NOMO-1 (cell line): Measurements from ENCODE around the gene CGRRF1.

Experiments
- DNase-seq, 2 experiments: peaks; one replicate each; lab custom pipeline; 2025; ENCODE audit not compliant: unreplicated experiment in 2 of 2; lab: John Stamatoyannopoulos, UW

The CGRRF1 gene

DNA sequence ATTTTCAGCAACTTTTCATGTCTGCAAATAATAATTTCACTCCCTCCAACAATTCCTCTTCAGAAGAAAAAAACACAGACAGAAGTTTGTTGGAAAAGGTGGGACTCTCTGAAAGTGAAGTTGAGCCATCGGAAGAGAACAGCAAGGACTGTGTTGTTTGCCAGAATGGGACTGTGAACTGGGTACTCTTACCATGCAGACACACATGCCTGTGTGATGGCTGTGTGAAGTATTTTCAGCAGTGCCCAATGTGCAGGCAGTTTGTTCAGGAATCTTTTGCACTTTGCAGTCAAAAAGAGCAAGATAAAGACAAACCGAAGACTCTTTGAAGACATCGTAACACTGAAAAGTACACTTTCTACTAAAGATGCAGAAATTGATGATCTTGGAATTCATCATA, 28.3 kb downstream of the CGRRF1 start:
- no peak for DNase-seq

DNA sequence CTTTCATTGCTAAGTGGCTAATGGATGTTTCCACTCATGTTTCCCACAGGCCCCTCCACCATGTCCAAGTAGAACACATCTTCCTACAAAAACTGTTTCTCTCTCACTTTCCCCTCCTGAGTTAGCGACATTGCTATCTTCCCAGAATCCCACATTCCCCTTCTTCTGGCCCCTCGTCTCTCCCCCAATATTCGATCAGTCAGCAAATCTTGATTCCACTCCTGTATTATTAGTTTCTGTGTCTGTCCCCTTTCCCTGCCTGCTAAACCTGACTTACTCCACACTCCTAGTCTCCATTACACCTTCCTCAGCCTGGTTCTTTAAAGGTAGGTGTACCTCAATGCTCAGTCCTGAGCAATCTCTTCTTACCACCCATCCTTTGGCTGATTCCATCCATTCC, 37.9 kb downstream of the CGRRF1 start:
- no peak for DNase-seq

- DNase-seq, result no peak
Observed at GRCh38 chr14:54548491-54548890, 38.8 kb downstream of the CGRRF1 start.

DNA sequence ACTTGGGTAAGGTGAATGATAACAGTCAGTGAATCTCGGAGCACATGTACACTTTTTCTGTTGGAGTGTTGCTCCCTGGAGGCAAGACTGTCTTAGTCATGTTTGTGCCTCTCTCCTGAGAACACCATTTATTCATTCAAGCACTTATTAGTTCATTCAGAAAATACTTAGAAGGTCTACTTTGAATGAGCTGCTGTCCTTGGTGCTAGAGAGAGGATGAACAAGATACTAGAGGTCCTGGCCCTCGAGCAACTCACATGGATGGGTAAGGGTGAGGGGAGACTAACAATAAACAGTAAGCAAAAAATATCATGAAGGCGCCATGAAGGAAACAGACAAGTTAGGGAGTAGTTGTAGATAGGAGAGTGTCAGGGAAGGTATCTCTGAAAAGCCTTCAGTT, 40.2 kb downstream of the CGRRF1 start:
- DNase-seq, result no peak

DNA sequence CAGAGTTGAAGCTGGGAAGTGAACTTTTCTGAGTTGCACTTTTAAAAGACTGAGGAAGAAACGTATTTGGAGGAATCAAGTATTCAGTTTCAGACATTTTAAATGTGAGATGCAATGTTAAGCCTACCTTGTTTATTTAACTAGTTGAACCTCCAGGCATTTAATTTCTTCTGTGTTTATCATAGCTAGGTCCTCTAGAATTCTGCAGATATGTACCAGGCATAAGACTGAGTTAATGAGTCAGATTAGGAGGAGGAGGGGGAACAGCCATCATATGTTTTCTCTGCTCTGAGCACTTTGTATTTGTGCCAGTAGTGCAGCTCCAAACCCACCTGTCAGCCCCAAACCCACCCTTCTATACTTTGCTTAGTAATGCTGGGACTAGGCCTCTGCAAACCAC, 40.8 kb downstream of the CGRRF1 start:
- no peak for DNase-seq

- no peak for DNase-seq
Observed at GRCh38 chr14:54554401-54554800, 44.7 kb downstream of the CGRRF1 start.

- no peak for DNase-seq
Observed at GRCh38 chr14:54555651-54556050, 45.9 kb downstream of the CGRRF1 start.

- no peak for DNase-seq
Observed at GRCh38 chr14:54556535-54556934, 46.8 kb downstream of the CGRRF1 start.

DNA sequence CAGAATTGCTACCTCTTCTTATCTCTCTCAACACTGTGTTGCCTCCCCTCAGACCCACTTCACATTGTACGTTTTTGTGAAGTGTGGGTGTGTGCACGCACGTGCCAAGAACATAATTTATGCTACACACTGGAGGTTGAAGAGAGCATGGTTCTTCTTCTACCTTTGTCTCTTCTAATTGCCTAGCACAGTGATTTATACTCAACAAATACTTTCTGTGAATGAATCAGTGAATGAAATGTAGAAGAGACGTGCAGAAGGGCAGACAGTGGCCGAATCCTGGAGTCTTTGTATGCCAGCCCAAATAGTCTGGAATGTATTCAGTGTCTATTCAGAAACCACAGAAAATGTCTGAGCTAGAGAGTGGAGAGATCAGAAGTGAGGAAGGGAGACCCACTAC, 52.6 kb downstream of the CGRRF1 start:
- no peak for DNase-seq

GRCh38 chr14:54564071-54564867, 54.6 kb downstream of the CGRRF1 start:
- DNase-seq, result peak in 1 of 2 experiments; percentile 45

DNA sequence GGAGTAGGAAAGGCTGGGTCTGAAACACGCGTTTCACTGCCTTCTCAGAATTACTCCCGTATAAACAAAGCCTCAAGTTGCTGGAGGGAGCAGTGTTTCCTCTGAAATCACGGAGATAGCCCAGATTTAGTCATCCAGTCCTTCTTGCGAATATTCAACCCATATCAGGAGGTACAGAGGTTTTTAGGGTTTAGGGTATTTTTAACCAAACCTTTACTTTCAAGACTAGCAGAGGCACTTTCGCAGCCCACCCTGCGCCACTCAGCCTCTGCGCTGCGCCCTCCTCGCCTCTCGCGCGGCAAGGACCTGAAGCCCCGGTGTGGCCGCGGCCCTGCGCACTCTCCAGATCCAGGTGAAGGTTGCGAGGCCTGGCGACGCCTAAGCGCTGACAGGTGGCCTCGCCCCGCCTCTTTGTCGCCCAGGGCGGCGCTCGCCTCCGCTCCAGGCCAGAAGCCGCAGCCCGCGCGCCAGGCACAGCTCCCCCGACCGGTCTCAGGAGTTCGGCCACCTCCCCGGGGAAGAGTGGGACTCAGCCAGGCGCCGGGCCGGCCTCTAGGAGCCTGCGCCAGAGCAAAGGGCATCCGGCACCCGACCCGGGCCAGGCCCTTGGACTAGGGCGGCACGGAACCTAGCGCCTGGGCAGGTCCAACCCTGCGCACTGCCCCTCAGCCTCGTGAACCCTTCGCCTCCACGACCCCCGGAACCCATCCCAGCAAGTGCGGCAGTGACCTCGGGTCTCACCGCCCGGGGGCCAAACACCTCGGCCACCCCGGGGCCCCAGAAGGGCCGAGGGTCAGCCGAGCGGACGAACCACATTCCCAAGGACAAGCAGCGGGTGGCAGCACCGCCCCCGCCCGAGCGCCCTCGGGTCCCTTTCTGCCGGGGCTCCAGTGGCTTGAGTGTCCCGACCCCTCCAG, 55.4 kb downstream of the CGRRF1 start:
- peak in 1 of 2 experiments; percentile 20 for DNase-seq

DNA sequence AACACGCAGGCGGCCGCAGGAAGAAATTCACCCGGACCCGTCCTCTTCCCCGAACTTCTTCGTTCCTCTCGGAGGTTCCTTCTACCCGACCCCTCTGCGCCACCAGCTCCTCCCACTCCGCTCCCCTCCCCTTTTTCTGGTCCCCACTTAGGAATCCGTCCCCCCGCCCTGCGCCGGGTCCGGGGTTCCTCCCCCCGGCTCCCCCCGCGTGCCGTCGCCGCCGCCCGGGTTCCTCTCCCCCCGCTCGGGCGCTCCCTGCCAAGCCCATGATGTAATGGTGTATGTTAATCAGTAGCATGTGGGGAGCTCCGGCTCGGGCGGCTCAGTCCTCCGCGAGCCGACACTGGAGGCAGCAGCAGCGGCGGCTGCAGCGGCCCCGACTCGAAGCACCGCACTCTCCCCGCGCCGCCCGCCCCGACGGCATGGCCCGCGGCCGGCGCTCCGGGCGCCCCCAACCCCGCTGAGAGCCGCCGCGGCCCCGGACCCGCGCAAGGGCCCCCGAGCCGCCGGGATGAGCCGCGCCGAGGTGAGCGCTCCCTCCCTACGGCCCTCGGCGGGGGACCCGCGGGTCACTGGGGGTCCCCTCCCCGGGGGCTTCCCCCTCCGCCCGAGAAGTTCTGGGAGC, 56.2 kb downstream of the CGRRF1 start:
- peak; percentile 44 to 66 for DNase-seq

- peak; percentile 28 to 33 for DNase-seq
Observed at GRCh38 chr14:54566410-54567223, 56.9 kb downstream of the CGRRF1 start, which contains the start of gene SAMD4A. SAMD4A (plus strand) TSS chr14:54567128; CDS start chr14:54567917, 789 bp downstream.

- DNase-seq, result no peak
Observed at GRCh38 chr14:54567224-54567638, 57.5 kb downstream of the CGRRF1 start.

- DNase-seq, result peak in 1 of 2 experiments; percentile 4
Observed at GRCh38 chr14:54567639-54568561, 58.2 kb downstream of the CGRRF1 start.

GRCh38 chr14:54568821-54569595, 59.3 kb downstream of the CGRRF1 start:
- no peak for DNase-seq

DNA sequence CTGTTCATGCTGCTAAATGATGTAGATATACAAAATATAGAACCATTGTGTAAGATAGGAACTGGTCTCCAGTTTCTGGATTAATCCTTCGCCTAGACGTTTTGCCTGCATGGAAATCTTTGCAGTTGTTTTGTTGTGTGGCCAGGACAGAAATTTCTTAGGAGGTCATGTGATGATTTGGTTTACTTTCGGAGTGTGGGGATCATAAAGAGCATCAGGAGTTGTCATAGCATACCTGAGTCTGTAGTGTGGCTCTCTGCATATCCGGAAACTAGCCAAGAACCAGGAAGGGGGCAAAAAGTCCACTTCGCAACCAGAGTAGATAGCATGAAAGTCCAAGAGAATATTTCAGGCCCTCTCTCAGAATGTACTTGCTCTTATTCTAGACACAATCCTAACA, 60.3 kb downstream of the CGRRF1 start:
- no peak for DNase-seq

- no peak for DNase-seq
Observed at GRCh38 chr14:54570631-54571415, 61.1 kb downstream of the CGRRF1 start.
